GM23338 (cell line): ENCODE measurements around the gene PUDP. TPM values are rescaled to one million over a fixed set of nuclear protein-coding genes. Genes with fewer than 3 reads are reported as not detected.
"Not testable (repeated sequence)": the region's sequence is repeated elsewhere in the genome, so short reads cannot be mapped to it uniquely, and the experiment has no call there.

Source experiments
- ATAC-seq: fragments of 200-7000 bp; cut with Tn5 transposase; 3 replicates; pipeline ENCODE4 v1.9.1; 2020
- DNase-seq: peaks from one replicate; pipeline ENCODE4 v3.0.0-alpha.2; 2015; ENCODE audit warnings: low spot score
- H2AFZ ChIP-seq: fragments of 200-600 bp; sonication (generic); 2 replicates; pipeline ENCODE4 v1.8.0; 2016; ENCODE audit warnings: antibody characterized with exemption, mild to moderate bottlenecking, moderate library complexity
- H3F3A ChIP-seq: fragments of 200-600 bp; sonication (generic); replicated peaks from 2 replicates; pipeline ENCODE4 v1.8.0; 2017; ENCODE audit warnings: antibody characterized with exemption, mixed run types, low read depth
- H3K27ac ChIP-seq: fragments of 200-600 bp; sonication (generic); 2 replicates; pipeline ENCODE4 v1.6.1; 2016; ENCODE audit warnings: low read depth
- H3K27me3 ChIP-seq: fragments of 200-600 bp; sonication (generic); 2 replicates; pipeline ENCODE4 v1.8.0; 2016; ENCODE audit warnings: mild to moderate bottlenecking, mixed run types, moderate library complexity; ENCODE audit not compliant: insufficient read depth
- H3K36me3 ChIP-seq: fragments of 200-600 bp; sonication (generic); 2 replicates; pipeline ENCODE4 v1.8.0; 2016; ENCODE audit warnings: mild to moderate bottlenecking; ENCODE audit not compliant: insufficient read depth
- H3K4me1 ChIP-seq: fragments of 200-600 bp; sonication (generic); 2 replicates; pipeline ENCODE4 v1.8.0; 2016; ENCODE audit warnings: mild to moderate bottlenecking, moderate library complexity; ENCODE audit not compliant: insufficient read depth
- H3K4me2 ChIP-seq: fragments of 200-600 bp; sonication (generic); 2 replicates; pipeline ENCODE4 v1.7.1; 2017; ENCODE audit warnings: mixed run types
- H3K4me3 ChIP-seq: fragments of 200-600 bp; sonication (generic); 2 replicates; pipeline ENCODE4 v1.6.1; 2016; ENCODE audit warnings: mixed run types
- H3K79me2 ChIP-seq: fragments of 200-600 bp; sonication (generic); replicated peaks from 2 replicates; pipeline ENCODE4 v1.8.0; 2017; ENCODE audit warnings: mild to moderate bottlenecking; ENCODE audit not compliant: insufficient read depth
- H3K9me2 ChIP-seq: fragments of 200-600 bp; sonication (generic); 2 replicates; pipeline ENCODE4 v1.8.0; 2017; ENCODE audit not compliant: insufficient read depth
- H4K20me1 ChIP-seq: fragments of 200-600 bp; sonication (generic); replicated peaks from 2 replicates; pipeline ENCODE4 v1.8.0; 2017; ENCODE audit warnings: mild to moderate bottlenecking; ENCODE audit not compliant: insufficient read depth
- H3K27ac Mint-ChIP-seq: 2 replicates; pipeline ENCODE4 v1.8.0; 2020; ENCODE audit warnings: inconsistent platforms, mild to moderate bottlenecking, moderate library complexity, mixed read lengths
- H3K27me3 Mint-ChIP-seq: 3 replicates; pipeline ENCODE4 v1.8.0; 2022; ENCODE audit warnings: low read depth, mild to moderate bottlenecking, moderate library complexity, mixed read lengths, inconsistent platforms; ENCODE audit not compliant: insufficient read depth, poor library complexity
- H3K36me3 Mint-ChIP-seq: 3 replicates; pipeline ENCODE4 v1.8.0; 2021; ENCODE audit warnings: low read depth, mild to moderate bottlenecking, inconsistent platforms, moderate library complexity, mixed read lengths
- H3K4me1 Mint-ChIP-seq: 3 replicates; pipeline ENCODE4 v1.8.0; 2020; ENCODE audit warnings: mild to moderate bottlenecking, inconsistent platforms, mixed read lengths
- H3K4me3 Mint-ChIP-seq: 3 replicates; pipeline ENCODE4 v1.8.0; 2021; ENCODE audit warnings: moderate library complexity, mild to moderate bottlenecking, inconsistent platforms, mixed read lengths
- H3K9me3 Mint-ChIP-seq: 3 replicates; pipeline ENCODE4 v1.8.0; 2020; ENCODE audit warnings: moderate library complexity, mild to moderate bottlenecking, inconsistent platforms, mixed read lengths
- CREB1 ChIP-seq: fragments of 250-450 bp; sonication (Bioruptor Pico); IDR thresholded peaks from 2 replicates; pipeline ENCODE4 v1.5.0; 2020; ENCODE audit warnings: low read depth, mild to moderate bottlenecking, moderate library complexity
- CTCF ChIP-seq, 2 experiments: fragments of 200-600 bp in 1 of 2; sonication (generic) in 1 of 2; conservative IDR thresholded peaks; 2 replicates each; pipeline versions ENCODE4 v1.5.1 to v1.6.1; 2016 to 2017; ENCODE audit warnings: antibody characterized with exemption in 2 of 2, low read depth in 2 of 2, mild to moderate bottlenecking in 2 of 2, moderate library complexity in 1 of 2
- ETS1 ChIP-seq: IDR thresholded peaks from 2 replicates; pipeline ENCODE4 v1.6.1; 2016; ENCODE audit warnings: antibody characterized with exemption
- NANOG ChIP-seq: IDR thresholded peaks from 2 replicates; pipeline ENCODE4 v1.6.1; 2016; ENCODE audit warnings: antibody characterized with exemption, borderline replicate concordance
- STAT1 ChIP-seq: IDR thresholded peaks from one replicate; pipeline ENCODE4 v1.6.1; 2016; ENCODE audit warnings: antibody characterized with exemption; ENCODE audit not compliant: unreplicated experiment
- ZNF114 ChIP-seq: fragments of 250-450 bp; sonication (Bioruptor Pico); IDR thresholded peaks from 2 replicates; pipeline ENCODE4 v1.5.0; 2020; ENCODE audit warnings: mild to moderate bottlenecking, moderate library complexity
- polyA plus RNA-seq: library from polyadenylated mRNA; unstranded; fragments of >200 nt; fragmentation: Nextera tagmentation; extraction: Ambion mirVana; gene quantifications from 2 replicates; pipeline ENCODE4 v1.2.1, GENCODE V29; 2016
- total RNA-seq: library from RNA; depleted of rRNA; stranded (reverse); fragments of >200 nt; shearing (Covaris generic); gene quantifications from 2 replicates; pipeline ENCODE4 v1.2.3, GENCODE V29; 2014
- TF ChIP-seq, protein P1 (sequence below): IDR thresholded peaks from one replicate; pipeline ENCODE4 v1.6.1; 2018; ENCODE audit warnings: antibody characterized with exemption; ENCODE audit not compliant: unreplicated experiment

The PUDP gene
- total and polyA plus RNA-seq, 2 experiments from 2014 or later = 17.2 to 22.4 TPM

DNA sequence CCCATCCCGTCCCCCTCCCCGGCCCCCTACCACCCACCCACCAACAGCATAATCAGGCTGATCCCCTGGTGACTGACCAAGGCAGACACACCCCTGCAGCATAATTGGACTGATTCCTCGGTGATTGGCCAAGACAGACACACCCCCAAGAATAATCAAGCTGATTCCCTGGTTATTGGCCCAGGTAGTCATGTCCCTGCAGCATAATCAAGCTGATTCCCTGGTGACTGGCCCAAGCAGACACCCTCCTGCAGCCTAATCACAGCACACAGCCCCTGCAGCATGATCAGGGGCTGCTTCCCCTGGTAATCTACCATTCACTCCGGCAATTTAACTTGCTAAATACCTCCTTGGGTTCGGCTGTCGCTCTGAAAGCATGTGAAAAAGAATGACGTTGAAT lies 47.9 kb downstream of the PUDP start (continued):
- TF ChIP-seq STAT1 (no peak), CREB1 (CRISPR knock-in tag) (no peak), ETS1 (no peak)
- TF ChIP-seq, protein P1, sequence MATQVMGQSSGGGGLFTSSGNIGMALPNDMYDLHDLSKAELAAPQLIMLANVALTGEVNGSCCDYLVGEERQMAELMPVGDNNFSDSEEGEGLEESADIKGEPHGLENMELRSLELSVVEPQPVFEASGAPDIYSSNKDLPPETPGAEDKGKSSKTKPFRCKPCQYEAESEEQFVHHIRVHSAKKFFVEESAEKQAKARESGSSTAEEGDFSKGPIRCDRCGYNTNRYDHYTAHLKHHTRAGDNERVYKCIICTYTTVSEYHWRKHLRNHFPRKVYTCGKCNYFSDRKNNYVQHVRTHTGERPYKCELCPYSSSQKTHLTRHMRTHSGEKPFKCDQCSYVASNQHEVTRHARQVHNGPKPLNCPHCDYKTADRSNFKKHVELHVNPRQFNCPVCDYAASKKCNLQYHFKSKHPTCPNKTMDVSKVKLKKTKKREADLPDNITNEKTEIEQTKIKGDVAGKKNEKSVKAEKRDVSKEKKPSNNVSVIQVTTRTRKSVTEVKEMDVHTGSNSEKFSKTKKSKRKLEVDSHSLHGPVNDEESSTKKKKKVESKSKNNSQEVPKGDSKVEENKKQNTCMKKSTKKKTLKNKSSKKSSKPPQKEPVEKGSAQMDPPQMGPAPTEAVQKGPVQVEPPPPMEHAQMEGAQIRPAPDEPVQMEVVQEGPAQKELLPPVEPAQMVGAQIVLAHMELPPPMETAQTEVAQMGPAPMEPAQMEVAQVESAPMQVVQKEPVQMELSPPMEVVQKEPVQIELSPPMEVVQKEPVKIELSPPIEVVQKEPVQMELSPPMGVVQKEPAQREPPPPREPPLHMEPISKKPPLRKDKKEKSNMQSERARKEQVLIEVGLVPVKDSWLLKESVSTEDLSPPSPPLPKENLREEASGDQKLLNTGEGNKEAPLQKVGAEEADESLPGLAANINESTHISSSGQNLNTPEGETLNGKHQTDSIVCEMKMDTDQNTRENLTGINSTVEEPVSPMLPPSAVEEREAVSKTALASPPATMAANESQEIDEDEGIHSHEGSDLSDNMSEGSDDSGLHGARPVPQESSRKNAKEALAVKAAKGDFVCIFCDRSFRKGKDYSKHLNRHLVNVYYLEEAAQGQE = no peak

- not testable (repeated sequence) for H3K27me3 Mint-ChIP-seq, H3K9me3 Mint-ChIP-seq, ATAC-seq
Measured at GRCh38 chrX:7095657-7096056, 52.3 kb downstream of the PUDP start.

GRCh38 chrX:7093305-7093704 lies 54.6 kb downstream of the PUDP start:
- no peak overlapping the region for H3K27ac ChIP-seq
- H3F3A ChIP-seq = no peaks in the 10 kb centered on the region
- peaks cover 13% of the 10 kb centered on the region for H3K4me1 Mint-ChIP-seq
- peaks cover 3% of the 10 kb centered on the region; the same call in 1 of the 2 replicates for H3K4me1 ChIP-seq
- no peaks in the 10 kb centered on the region for H3K79me2 ChIP-seq
- no peak overlapping the region for H2AFZ ChIP-seq
- no peaks in the 10 kb centered on the region for H4K20me1 ChIP-seq
- ATAC-seq = no peak
- H3K4me3 ChIP-seq = no peak overlapping the region
- no peak overlapping the region for H3K4me2 ChIP-seq
- H3K27me3 Mint-ChIP-seq = peaks cover 3% of the 10 kb centered on the region
- H3K36me3 Mint-ChIP-seq = peaks cover 3% of the 10 kb centered on the region; the same call in 2 of the 3 replicates
- H3K4me3 Mint-ChIP-seq = no peak overlapping the region
- H3K36me3 ChIP-seq = no peaks in the 10 kb centered on the region
- DNase-seq = no peak
- no peaks in the 10 kb centered on the region; the same call in 2 of the 3 replicates for H3K9me3 Mint-ChIP-seq
- no peaks in the 10 kb centered on the region for H3K27me3 ChIP-seq
- no peaks in the 10 kb centered on the region for H3K9me2 ChIP-seq
- no peak overlapping the region for H3K27ac Mint-ChIP-seq
- TF ChIP-seq, protein P1 = no peak
- TF ChIP-seq NANOG (no peak), CTCF (conservative IDR thresholded peaks at IDR 0.05; ENCODE audit: low read depth in 2 of 2) (no peak), ZNF114 (no peak), STAT1 (no peak)

More at GRCh38 chrX:7095657-7096056, 52.3 kb downstream of the PUDP start:
- H3K27ac Mint-ChIP-seq, H3F3A ChIP-seq, DNase-seq, H3K27ac ChIP-seq, H3K79me2 ChIP-seq, H2AFZ ChIP-seq, H3K27me3 ChIP-seq, H3K36me3 ChIP-seq, H3K9me2 ChIP-seq, H3K4me1 ChIP-seq, H3K4me3 Mint-ChIP-seq, H4K20me1 ChIP-seq, H3K4me2 ChIP-seq, H3K4me3 ChIP-seq, H3K36me3 Mint-ChIP-seq, H3K4me1 Mint-ChIP-seq: not testable (repeated sequence)
